HEK293 (cell line): ENCODE results near the gene CENPB.
A peak's percentile ranks its signal among the peaks of the same experiment; 100 is the strongest.

Experiments used
- CTCF ChIA-PET: fragments of 350-600 bp; formaldehyde crosslinking; extraction: SDS; loops from one replicate; lab custom pipeline; 2021; ENCODE audit warnings: antibody characterized with exemption; lab: Yijun Ruan, JAX
- POLR2A ChIA-PET: fragments of 300-600 bp; formaldehyde crosslinking; extraction: SDS; loops from one replicate; lab custom pipeline; 2020; ENCODE audit warnings: antibody characterized with exemption, inconsistent platforms; lab: Yijun Ruan, JAX
- H3K27ac ChIP-seq: fragments of 200-500 bp; sonication (Bioruptor generic); 2 replicates; pipeline ENCODE4 v1.5.1; 2014; ENCODE audit warnings: low read depth, low read length, control low read depth, inconsistent platforms; ENCODE audit errors: extremely low read depth
- H3K36me3 ChIP-seq, 2 experiments: fragments of 200-500 bp in 1 of 2; sonication (Bioruptor generic) in 1 of 2; 1 replicate in 1 of 2; 2 replicates in 1 of 2; pipeline ENCODE4 v1.5.1; 2014 to 2017; ENCODE audit warnings: inconsistent platforms in 2 of 2, low read length in 2 of 2; ENCODE audit not compliant: control insufficient read depth in 2 of 2, insufficient read depth in 1 of 2
- H3K4me1 ChIP-seq: fragments of 200-500 bp; sonication (Bioruptor generic); 2 replicates; pipeline ENCODE4 v1.5.1; 2014; ENCODE audit warnings: mild to moderate bottlenecking, low read length, inconsistent platforms; ENCODE audit not compliant: control insufficient read depth, insufficient read depth
- H3K4me3 ChIP-seq: 2 replicates; pipeline ENCODE4 v1.5.1; 2011; ENCODE audit warnings: low read depth, mild to moderate bottlenecking, control low read depth, low read length, moderate library complexity
- H3K9me3 ChIP-seq: fragments of 200-500 bp; sonication (Bioruptor generic); 2 replicates; pipeline ENCODE4 v1.5.1; 2014; ENCODE audit warnings: low read depth, low read length, inconsistent platforms; ENCODE audit not compliant: control insufficient read depth, insufficient read depth
- CTCF ChIP-seq: fragments of 450-650 bp; formaldehyde crosslinking; IDR thresholded peaks from 2 replicates; pipeline ENCODE4 v1.5.1; 2016; ENCODE audit warnings: missing biosample characterization, missing genetic modification characterization
- EGR2 ChIP-seq: fragments of 450-650 bp; formaldehyde crosslinking; IDR thresholded peaks from 2 replicates; pipeline ENCODE4 v1.5.1; 2016; ENCODE audit warnings: low read depth, missing biosample characterization, missing genetic modification characterization
- GLIS2 ChIP-seq: fragments of 450-650 bp; formaldehyde crosslinking; IDR thresholded peaks from 2 replicates; pipeline ENCODE4 v1.5.1; 2016; ENCODE audit warnings: missing biosample characterization, missing genetic modification characterization
- HIC1 ChIP-seq: fragments of 450-650 bp; formaldehyde crosslinking; IDR thresholded peaks from 2 replicates; pipeline ENCODE4 v1.5.1; 2016; ENCODE audit warnings: missing biosample characterization, missing genetic modification characterization
- TRIM28 ChIP-seq: IDR thresholded peaks from 2 replicates; pipeline ENCODE4 v1.6.1; 2011; ENCODE audit warnings: low read length, control low read depth, borderline replicate concordance
- TSHZ1 ChIP-seq: fragments of 450-650 bp; formaldehyde crosslinking; IDR thresholded peaks from 2 replicates; pipeline ENCODE4 v1.5.1; 2016; ENCODE audit warnings: missing biosample characterization, missing genetic modification characterization, borderline replicate concordance
- ZBTB10 ChIP-seq: fragments of 450-650 bp; formaldehyde crosslinking; IDR thresholded peaks from 2 replicates; pipeline ENCODE4 v1.5.1; 2016; ENCODE audit warnings: missing biosample characterization, missing genetic modification characterization
- ZNF121 ChIP-seq: fragments of 450-650 bp; formaldehyde crosslinking; IDR thresholded peaks from 2 replicates; pipeline ENCODE4 v1.5.1; 2016; ENCODE audit warnings: missing biosample characterization, missing genetic modification characterization
- ZNF423 ChIP-seq: fragments of 450-650 bp; formaldehyde crosslinking; IDR thresholded peaks from 2 replicates; pipeline ENCODE4 v1.5.1; 2016; ENCODE audit warnings: missing biosample characterization, missing genetic modification characterization
- ZNF449 ChIP-seq: fragments of 450-650 bp; formaldehyde crosslinking; IDR thresholded peaks from 2 replicates; pipeline ENCODE4 v1.5.1; 2017; ENCODE audit warnings: missing biosample characterization, mild to moderate bottlenecking, missing genetic modification characterization, moderate library complexity
- ZNF521 ChIP-seq: fragments of 450-650 bp; formaldehyde crosslinking; IDR thresholded peaks from 2 replicates; pipeline ENCODE4 v1.5.1; 2017; ENCODE audit warnings: missing biosample characterization, mild to moderate bottlenecking, missing genetic modification characterization
- ZNF600 ChIP-seq: fragments of 450-650 bp; formaldehyde crosslinking; IDR thresholded peaks from 2 replicates; pipeline ENCODE4 v1.5.1; 2016; ENCODE audit warnings: missing biosample characterization, missing genetic modification characterization

Gene CENPB

GRCh38 chr20:3768342-3769130, 18.0 kb downstream of the CENPB start (continued):
- TF ChIP-seq CTCF (tag by site-specific recombination) (peak; percentile 85), TRIM28 (peak; percentile 33; the same call in 1 of the 2 replicates)

- H3K4me1 ChIP-seq: peaks cover 7% of the 10 kb centered on the region
- POLR2A ChIA-PET: interaction anchor here (0.5 to 3.1 kb wide), 31 partner anchors 9 to 359 kb away, joined by 3 to 36 read pairs (median 4); partner anchors contain the start of genes AP5S1, CDC25B, CENPB and SPEF1
- no peaks in the 10 kb centered on the region for H3K9me3 ChIP-seq
- peak within 1 kb of the TSS; percentile 68 for H3K27ac ChIP-seq
- H3K4me3 ChIP-seq: peak within 1 kb of the TSS; percentile 74
- CTCF ChIA-PET: interaction anchor here (0.7 to 10.8 kb wide), 15 partner anchors 10 to 204 kb away, joined by 3 to 133 read pairs (median 5); partner anchors contain the start of genes AP5S1 and SPEF1
- H3K36me3 ChIP-seq: peaks cover 0 to 3% of the 10 kb centered on the region in 2 experiments; a peak in 1 of 3 replicates
- TF ChIP-seq ZNF521 (tag by site-specific recombination) (no peak), ZNF121 (tag by site-specific recombination) (no peak), TSHZ1 (tag by site-specific recombination) (peak; percentile 30; the same call in 1 of the 2 replicates), ZNF423 (tag by site-specific recombination) (peak; percentile 20; the same call in 1 of the 2 replicates), ZBTB10 (tag by site-specific recombination) (peak; percentile 85), ZNF449 (tag by site-specific recombination) (peak; percentile 73), ZNF600 (tag by site-specific recombination) (peak; percentile 46; the same call in 1 of the 2 replicates), EGR2 (tag by site-specific recombination) (peak; percentile 27; the same call in 1 of the 2 replicates), HIC1 (tag by site-specific recombination) (peak; percentile 93), CTCF (tag by site-specific recombination) (peak; percentile 44; the same call in 1 of the 2 replicates), GLIS2 (tag by site-specific recombination) (peak; percentile 51; the same call in 1 of the 2 replicates)
Measured at GRCh38 chr20:3767427-3768341, 18.9 kb downstream of the CENPB start, which contains the start of gene ADISSP. Gene ADISSP, minus strand, starts transcription at chr20:3767753. Its CDS starts 7,653 bp downstream, at chr20:3760100.
